NB4 (cell line): ENCODE results near the gene SCFD2.

Experiments
- CTCF ChIP-seq: IDR thresholded peaks from one replicate; pipeline ENCODE4 v1.5.1; 2012; ENCODE audit warnings: low read depth, low read length
- MYC ChIP-seq: IDR thresholded peaks from 2 replicates; pipeline ENCODE4 v1.6.1; 2011; ENCODE audit warnings: low read depth, low read length
- POLR2A ChIP-seq: IDR thresholded peaks from 2 replicates; pipeline ENCODE4 v1.6.1; 2011; ENCODE audit warnings: mild to moderate bottlenecking; ENCODE audit not compliant: insufficient read length; ENCODE audit errors: extremely low read depth
- TF ChIP-seq, protein P1 (sequence below): IDR thresholded peaks from 2 replicates; pipeline ENCODE4 v1.6.1; 2011; ENCODE audit warnings: low read depth, low read length

- TF ChIP-seq CTCF, result no peak
- no peak for TF ChIP-seq POLR2A
- TF ChIP-seq MYC, result no peak
- TF ChIP-seq, protein P1, sequence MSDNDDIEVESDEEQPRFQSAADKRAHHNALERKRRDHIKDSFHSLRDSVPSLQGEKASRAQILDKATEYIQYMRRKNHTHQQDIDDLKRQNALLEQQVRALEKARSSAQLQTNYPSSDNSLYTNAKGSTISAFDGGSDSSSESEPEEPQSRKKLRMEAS, result no peak
Observed at GRCh38 chr4:53075162-53075785, 290.6 kb downstream of the SCFD2 start.
